H4 (cell line): Measurements from ENCODE around the gene WDR82. TPM values are rescaled to one million over a fixed set of nuclear protein-coding genes. Genes with fewer than 3 reads are reported as not detected.

Source experiments
- DNase-seq: peaks from one replicate; pipeline ENCODE4 v3.0.0-alpha.2; 2015; ENCODE audit warnings: low spot score
- total RNA-seq: library from RNA; depleted of rRNA; stranded (reverse); fragments of >200 nt; shearing (Covaris generic); gene quantifications from 2 replicates; pipeline ENCODE4 v1.2.3, GENCODE V29; 2014

The WDR82 gene
- total RNA-seq, 1 experiment from 2014 or later, result 33.7 TPM

- no peak for DNase-seq
Measured at GRCh38 chr3:52238193-52238760, 40.2 kb downstream of the WDR82 start.

DNA sequence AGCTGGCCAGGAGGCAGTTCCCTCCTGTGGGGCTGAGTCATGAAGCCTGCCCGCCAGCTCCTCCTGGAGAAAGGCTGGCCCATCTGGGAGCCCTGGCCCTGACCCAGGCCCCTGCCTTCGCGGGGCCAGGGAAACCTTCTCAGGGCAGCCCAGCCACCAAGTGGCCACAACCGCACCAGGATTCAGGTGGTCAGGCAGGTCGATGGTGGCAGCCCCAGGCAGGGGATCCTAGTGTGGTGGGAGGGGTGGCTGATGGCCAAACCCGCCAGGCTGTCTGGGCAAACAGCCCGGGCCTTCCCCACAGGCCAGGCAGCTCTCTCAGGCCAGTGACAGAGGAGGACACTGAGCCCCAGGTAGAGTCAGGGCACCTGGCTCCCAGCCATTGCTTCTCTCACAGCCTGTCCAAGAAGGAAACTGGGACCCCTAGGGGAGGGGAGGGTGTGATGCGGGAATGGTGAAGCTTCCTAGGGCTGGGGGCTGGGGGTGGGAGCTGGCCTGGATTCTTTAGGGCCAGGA, 40.7 kb downstream of the WDR82 start:
- peak; percentile 75 for DNase-seq

- DNase-seq, result no peak
Measured at GRCh38 chr3:52237006-52237656, 41.3 kb downstream of the WDR82 start.

GRCh38 chr3:52236424-52236886, 42.0 kb downstream of the WDR82 start:
- no peak for DNase-seq

DNA sequence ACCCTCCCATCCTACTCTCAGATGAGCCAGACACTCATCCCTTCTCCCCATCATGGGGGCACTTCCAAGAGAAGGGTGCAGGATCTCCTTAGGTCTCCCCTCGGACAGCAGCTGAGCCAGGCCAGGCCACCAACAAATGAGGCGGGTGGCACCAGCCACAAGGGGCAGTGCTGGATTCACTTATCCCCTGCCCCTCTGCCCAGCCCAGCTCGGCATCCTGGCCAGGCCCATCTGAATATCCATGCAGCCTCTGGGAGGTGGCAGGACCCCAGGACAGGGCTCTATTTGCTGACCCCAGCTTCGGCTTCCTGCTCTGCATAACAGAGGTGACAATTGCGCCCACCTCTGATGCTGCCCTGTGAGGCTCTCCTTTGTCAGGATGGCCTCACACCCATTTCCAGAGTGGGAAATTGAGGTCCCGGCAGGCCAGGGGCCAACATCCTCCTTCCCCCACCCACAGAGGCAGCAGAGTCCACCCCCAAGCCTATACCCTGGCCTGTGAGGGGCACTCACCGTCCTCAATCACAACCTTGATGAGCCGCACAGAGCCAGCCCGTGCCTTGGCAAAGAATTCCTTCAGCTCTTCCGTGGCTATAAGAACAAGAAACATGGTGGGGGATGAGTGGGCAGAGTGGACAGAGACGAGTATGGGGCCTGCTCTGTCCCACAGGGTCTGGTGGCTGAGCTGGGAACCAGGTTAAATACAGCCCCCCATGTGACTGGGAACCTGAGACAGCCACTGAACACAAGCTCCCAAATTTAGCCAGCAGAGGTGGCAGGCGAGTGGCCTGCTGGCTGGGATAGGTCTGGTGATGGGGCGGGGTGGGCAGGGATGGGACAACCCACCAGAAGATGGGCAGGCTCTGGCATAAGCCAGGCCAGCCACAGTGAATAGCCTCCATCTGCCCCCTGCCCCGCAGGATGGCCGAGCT, 43.7 kb downstream of the WDR82 start:
- DNase-seq, result no peak

DNA sequence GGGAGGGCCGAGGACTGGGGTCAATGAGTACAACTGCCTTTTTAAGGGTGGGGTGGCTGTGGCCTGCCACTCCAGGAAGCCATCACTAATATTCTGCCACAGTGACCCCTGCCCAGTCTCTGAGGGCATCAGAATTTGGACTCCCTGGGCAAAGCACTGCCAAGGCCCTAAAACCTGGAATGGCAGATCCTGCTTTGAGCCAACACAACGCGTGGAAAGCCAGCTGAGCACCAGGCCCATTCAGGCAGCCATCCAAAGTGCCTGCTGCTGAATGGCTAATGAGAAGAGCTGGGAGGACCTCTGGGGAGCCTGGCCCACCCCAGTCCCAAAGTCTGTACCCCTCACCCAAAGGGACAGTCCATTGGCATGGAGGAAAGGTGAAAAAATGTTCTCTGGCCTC, 44.5 kb downstream of the WDR82 start:
- DNase-seq, result no peak

GRCh38 chr3:52233108-52233591, 45.3 kb downstream of the WDR82 start:
- no peak for DNase-seq

GRCh38 chr3:52232279-52233107, 46.0 kb downstream of the WDR82 start:
- DNase-seq, result no peak

DNA sequence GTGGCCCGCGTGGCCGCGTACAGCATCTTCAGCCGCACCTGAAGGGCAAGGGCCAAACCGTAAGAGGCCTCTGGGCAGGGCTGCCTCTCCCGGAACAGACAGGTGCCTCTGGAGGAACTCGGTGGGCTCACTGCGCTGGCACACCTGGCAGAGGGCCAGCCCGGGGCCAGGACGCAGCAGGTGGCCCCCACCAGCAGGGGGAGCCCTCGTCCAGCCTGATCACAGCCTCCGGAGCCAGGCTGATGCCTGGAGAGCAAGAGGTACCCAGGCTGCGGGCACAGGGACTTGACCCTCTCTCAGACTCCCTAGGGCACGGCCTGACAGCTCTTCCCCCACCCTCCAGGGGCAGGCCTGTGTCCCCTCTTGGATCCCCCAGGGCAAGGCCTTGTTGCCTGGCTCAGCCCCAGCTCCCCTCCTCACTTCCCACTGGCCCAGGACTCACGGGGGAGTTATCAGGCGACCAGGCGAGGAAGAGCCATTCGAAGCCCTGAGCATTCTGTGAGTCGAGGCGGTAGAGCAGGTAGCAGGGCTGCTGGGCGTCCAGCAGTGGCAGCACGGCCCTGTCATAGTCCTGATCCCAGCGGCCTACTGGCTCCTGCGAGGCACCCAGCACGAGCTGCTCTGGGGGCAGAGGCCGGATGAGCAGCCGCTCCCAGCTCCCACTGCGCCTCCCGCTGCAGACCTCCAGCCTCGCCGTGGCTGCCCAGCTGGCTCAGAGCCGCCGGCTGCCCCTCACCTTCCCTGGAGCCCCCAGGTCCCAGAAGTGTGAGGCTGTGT, 46.8 kb downstream of the WDR82 start:
- peak; percentile 29 for DNase-seq

GRCh38 chr3:52230889-52231499, 47.5 kb downstream of the WDR82 start:
- no peak for DNase-seq

- DNase-seq, result no peak
Measured at GRCh38 chr3:52230461-52230860, 48.0 kb downstream of the WDR82 start.

DNA sequence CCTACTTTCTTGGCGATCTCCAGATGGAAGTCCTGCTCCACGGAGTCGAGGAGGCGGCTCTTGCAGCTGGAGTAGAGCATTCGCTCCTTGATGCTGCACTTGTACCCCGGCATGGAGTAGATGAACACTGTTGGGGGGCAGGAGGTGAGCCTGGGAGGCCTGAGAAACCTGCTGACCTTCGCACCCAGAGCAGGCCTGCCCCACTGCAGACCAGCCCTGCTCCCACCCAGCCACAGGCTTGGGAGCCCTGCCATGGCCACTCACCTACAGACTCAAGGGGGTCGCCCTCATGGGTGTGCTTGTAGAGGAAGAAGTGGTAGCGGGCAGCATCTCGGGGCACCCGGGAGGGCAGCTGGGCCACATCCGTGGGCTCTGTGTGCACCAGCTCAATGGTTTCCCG, 48.8 kb downstream of the WDR82 start:
- DNase-seq, result no peak

DNA sequence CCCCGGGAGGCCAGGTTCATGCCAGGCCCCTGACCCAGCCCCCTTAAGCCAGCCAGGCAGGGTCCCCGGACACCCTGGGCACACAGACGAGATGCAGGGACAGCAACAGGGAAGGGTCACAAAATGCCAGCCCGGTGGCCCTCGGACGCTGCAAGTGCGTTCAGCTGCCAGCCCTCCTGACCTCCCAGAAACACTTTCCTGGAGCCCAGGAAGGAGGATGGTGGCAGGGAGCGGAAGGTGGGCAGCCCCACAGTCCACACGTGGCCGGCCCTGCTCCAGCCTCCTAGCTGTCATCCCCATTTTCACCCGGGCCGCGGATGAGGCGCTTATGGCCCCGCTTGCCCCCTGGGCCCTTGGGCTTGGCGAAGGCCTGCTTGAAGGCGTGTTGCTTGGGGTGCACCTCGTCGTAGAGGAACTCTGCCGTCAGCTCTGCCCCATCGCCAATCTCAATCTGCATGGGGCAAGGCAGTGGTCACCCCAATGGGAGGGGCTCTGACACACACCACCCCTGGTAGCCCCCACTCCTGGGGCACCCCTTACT, 49.6 kb downstream of the WDR82 start:
- no peak for DNase-seq

DNA sequence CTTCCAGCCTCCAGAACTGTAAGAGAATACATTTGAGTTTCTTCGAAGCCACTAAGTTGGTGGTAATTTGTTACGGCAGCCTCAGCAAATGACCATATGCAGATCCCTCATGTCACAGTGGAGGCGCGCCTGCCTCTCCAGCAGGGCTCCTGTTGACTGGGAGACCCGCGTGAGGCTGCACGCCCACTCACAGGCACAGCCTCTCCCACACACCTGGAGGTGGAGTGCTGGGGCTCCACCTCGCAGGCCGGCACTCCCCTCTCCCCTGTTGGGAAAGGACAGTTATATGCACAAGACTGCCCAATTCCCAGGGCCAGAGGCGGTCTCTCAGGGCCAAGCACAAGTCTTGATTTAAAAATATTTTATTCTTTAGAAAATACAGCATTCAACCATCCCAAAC, 50.2 kb downstream of the WDR82 start:
- no peak for DNase-seq

DNA sequence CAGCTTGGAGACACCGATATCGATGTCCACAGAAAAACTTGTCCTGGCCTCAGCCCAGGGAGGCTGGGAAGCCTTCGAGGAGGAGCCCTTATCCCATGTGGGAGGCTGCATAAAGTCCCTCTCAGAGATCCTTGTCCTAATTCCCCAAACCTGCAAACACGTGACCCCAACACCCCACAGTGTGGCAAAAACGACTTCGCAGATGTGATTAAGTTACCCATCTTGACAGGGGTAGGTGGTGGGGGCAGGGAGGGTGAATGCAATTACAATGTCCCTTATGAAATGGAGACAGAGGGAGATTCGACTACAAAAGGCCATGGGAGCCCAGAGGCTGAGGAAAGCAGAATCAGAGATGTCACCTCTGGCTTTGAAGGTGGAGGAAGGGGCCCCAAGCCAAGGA, 50.7 kb downstream of the WDR82 start:
- DNase-seq, result no peak

DNA sequence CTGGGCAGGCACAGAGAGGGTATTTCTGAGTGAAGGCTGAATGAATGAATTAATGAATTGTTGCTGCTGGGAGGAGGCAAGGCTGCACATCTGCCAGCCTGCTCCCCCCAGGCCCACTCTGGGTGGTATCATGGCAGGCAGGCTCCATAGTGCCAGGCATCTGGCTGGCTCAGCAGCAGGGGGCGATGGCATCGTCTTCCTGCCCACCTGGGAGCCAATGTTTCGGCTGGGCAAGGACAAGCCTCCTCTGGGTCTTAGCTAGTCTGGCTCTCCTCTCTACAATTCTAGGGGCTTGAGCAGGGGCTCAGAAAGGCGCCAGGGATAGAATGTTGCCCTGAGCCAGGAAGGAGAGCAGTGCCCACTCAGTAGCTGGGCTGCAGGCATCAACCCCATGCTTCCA, 51.3 kb downstream of the WDR82 start:
- DNase-seq, result no peak

- DNase-seq, result no peak
Measured at GRCh38 chr3:52226229-52226817, 52.1 kb downstream of the WDR82 start.

DNA sequence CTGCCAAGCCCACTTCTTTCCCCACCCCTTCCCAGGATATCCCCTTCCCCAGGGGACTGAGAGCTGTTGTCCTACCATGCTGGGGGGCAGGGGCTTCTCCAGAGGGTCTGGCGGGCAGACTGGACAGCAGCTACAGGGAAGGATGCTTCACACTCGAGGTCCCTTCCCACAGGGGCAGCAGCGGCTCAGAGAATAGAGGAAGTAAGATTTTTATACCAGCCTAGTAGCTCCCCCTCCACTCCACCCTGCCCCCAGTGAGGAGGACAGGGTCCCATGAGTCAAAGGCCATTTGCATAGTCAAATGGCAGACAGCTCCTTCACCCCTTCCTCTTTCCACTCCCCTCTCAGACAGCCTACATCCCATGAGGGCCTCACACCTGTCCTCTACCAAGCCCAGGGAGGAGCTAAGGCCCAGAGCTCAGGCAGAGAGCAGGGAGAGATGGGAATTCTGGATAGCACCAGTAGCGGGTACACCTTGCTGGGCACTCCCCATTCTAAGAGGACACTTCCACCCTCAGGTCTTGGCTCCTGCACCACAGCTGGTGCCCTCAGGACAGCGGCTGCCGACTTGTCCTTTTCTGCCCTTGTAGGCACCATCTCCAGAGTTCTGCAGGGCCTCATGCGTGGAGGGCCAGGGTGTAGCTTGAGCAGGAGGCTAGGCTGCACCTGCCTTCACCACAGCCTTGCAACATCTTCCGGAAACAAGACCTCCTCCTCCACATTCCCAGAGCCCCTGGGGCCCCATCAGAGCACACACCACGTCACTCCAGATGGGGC, 52.8 kb downstream of the WDR82 start, which contains the start of gene TLR9:
TSS of gene TLR9 (minus strand) at position 194 of the 777 bp plus-strand sequence. CDS start at position 78, 116 bp downstream.
- DNase-seq, result no peak
